Upper lobe of left lung (tissue), 4 donors: ENCODE measurements around the gene ACTN1.

Experiments used
- POLR2AphosphoS5 ChIP-seq, 2 donors: sonication (generic); formaldehyde crosslinking; IDR thresholded peaks; one replicate each; pipeline ENCODE4 v1.5.1; 2017; ENCODE audit warnings: antibody characterized with exemption in 2 of 2
- TF ChIP-seq, protein P1 (sequence below), 6 experiments: fragments of 450-650 bp in 4 of 6; fragments of 200-600 bp in 2 of 6; sonication (generic) in 2 of 6; IDR thresholded peaks; one replicate each; pipeline ENCODE4 v1.5.1; 2016 to 2019; ENCODE audit warnings: antibody characterized with exemption in 6 of 6

DNA sequence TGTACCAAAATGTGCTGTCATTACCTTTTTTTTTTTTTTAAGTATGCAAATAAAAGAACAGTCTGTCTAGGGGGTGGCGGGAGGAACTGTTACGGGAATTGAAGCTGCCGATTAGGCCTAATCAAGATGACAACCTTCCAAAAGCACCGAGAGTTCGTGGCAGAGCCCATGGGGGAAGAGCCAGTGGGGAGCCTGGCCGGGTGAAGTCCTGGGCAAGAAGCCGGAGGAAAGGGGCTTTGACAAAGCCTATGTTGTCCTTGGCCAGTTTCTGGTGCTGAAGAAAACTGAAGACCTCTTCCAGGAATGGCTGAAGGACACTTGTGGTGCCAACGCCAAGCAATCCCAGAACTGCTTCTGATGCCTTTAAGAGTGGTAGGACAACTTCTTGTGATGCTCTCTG, 42.6 kb downstream of the ACTN1 start:
- TF ChIP-seq, protein P1, sequence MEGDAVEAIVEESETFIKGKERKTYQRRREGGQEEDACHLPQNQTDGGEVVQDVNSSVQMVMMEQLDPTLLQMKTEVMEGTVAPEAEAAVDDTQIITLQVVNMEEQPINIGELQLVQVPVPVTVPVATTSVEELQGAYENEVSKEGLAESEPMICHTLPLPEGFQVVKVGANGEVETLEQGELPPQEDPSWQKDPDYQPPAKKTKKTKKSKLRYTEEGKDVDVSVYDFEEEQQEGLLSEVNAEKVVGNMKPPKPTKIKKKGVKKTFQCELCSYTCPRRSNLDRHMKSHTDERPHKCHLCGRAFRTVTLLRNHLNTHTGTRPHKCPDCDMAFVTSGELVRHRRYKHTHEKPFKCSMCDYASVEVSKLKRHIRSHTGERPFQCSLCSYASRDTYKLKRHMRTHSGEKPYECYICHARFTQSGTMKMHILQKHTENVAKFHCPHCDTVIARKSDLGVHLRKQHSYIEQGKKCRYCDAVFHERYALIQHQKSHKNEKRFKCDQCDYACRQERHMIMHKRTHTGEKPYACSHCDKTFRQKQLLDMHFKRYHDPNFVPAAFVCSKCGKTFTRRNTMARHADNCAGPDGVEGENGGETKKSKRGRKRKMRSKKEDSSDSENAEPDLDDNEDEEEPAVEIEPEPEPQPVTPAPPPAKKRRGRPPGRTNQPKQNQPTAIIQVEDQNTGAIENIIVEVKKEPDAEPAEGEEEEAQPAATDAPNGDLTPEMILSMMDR (IDR thresholded peaks at IDR 0.05), result no peak
- no peak for TF ChIP-seq POLR2AphosphoS5 (IDR thresholded peaks at IDR 0.05)
